ENCODE results near the gene ZNF429. TPM values are rescaled to one million over a fixed set of nuclear protein-coding genes. Genes with fewer than 3 reads are reported as not detected.

Gene ZNF429
- total RNA-seq, 1 donor from 2014 or later = 21.1 TPM

- peaks cover 18% of the 10 kb centered on the region for H3K36me3 Mint-ChIP-seq
- peaks cover 2% of the 10 kb centered on the region for H3K4me1 Mint-ChIP-seq
- no peak overlapping the region for H3K27ac Mint-ChIP-seq
- peaks cover 57% of the 10 kb centered on the region for H3K9me3 Mint-ChIP-seq
- H3K4me3 Mint-ChIP-seq = no peak overlapping the region
- TF ChIP-seq, protein P1, sequence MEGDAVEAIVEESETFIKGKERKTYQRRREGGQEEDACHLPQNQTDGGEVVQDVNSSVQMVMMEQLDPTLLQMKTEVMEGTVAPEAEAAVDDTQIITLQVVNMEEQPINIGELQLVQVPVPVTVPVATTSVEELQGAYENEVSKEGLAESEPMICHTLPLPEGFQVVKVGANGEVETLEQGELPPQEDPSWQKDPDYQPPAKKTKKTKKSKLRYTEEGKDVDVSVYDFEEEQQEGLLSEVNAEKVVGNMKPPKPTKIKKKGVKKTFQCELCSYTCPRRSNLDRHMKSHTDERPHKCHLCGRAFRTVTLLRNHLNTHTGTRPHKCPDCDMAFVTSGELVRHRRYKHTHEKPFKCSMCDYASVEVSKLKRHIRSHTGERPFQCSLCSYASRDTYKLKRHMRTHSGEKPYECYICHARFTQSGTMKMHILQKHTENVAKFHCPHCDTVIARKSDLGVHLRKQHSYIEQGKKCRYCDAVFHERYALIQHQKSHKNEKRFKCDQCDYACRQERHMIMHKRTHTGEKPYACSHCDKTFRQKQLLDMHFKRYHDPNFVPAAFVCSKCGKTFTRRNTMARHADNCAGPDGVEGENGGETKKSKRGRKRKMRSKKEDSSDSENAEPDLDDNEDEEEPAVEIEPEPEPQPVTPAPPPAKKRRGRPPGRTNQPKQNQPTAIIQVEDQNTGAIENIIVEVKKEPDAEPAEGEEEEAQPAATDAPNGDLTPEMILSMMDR (IDR thresholded peaks at IDR 0.05; ENCODE audit: unreplicated experiment) = no peak
- DNase-seq (ENCODE audit: low spot score in 2 of 2, unreplicated experiment in 2 of 2) = no peak
- H3K27me3 Mint-ChIP-seq (ENCODE audit: low read depth) = no peaks in the 10 kb centered on the region
Measured at GRCh38 chr19:21580101-21580500, 74.7 kb downstream of the ZNF429 start.

- H3K4me3 Mint-ChIP-seq = no peak overlapping the region
- H3K36me3 Mint-ChIP-seq = peaks cover 18% of the 10 kb centered on the region
- TF ChIP-seq, protein P1 (IDR thresholded peaks at IDR 0.05; ENCODE audit: unreplicated experiment) = no peak
- H3K4me1 Mint-ChIP-seq = peaks cover 2% of the 10 kb centered on the region
- DNase-seq (ENCODE audit: low spot score in 2 of 2, unreplicated experiment in 2 of 2) = no peak
- no peak overlapping the region for H3K27ac Mint-ChIP-seq
- peaks cover 53% of the 10 kb centered on the region for H3K9me3 Mint-ChIP-seq
- no peaks in the 10 kb centered on the region for H3K27me3 Mint-ChIP-seq (ENCODE audit: low read depth)
Measured at GRCh38 chr19:21580818-21581217, 75.4 kb downstream of the ZNF429 start.

DNA sequence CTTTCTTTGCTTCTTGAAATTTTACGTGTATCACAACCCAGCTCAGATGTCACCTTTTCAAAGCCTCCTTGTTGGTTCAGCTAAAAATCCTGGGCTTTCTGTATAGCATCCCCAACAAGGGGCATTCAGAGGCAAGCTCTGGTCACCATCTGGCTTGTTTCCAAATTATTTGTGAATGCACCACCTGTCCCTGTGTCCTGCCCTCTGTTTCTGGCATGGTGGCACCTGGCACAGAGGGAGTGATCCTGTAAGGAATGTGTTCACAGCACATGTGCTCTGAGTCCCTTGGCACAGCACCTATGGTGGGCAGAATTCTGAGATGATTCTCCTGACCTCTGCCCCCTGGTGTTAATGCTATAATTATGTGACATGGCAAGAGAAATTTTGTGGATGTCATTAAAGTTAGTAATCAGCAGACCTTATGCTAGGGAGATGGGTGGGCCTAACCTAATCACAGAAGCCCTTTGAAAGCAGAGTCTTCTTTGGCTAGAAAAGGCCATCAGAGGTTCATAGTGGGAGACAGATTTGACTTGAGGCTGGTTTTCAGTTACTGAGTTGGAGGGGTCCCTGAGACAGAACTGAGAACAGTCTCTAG is 76.3 kb downstream of the ZNF429 start:
- peaks cover 15% of the 10 kb centered on the region for H3K36me3 Mint-ChIP-seq

GRCh38 chr19:21584537-21584936 is 79.1 kb downstream of the ZNF429 start:
- H3K27ac Mint-ChIP-seq = no peak overlapping the region
- TF ChIP-seq, protein P1 (IDR thresholded peaks at IDR 0.05; ENCODE audit: unreplicated experiment) = no peak

More for the DNA sequence above, 76.3 kb downstream of the ZNF429 start:
- H3K9me3 Mint-ChIP-seq = peaks cover 45% of the 10 kb centered on the region
- no peaks in the 10 kb centered on the region for H3K27me3 Mint-ChIP-seq (ENCODE audit: low read depth)
- TF ChIP-seq, protein P1 (IDR thresholded peaks at IDR 0.05; ENCODE audit: unreplicated experiment) = no peak
- peaks cover 2% of the 10 kb centered on the region for H3K4me1 Mint-ChIP-seq
- DNase-seq (ENCODE audit: low spot score in 2 of 2, unreplicated experiment in 2 of 2) = no peak
- H3K27ac Mint-ChIP-seq = no peak overlapping the region
- H3K4me3 Mint-ChIP-seq = no peak overlapping the region

DNA sequence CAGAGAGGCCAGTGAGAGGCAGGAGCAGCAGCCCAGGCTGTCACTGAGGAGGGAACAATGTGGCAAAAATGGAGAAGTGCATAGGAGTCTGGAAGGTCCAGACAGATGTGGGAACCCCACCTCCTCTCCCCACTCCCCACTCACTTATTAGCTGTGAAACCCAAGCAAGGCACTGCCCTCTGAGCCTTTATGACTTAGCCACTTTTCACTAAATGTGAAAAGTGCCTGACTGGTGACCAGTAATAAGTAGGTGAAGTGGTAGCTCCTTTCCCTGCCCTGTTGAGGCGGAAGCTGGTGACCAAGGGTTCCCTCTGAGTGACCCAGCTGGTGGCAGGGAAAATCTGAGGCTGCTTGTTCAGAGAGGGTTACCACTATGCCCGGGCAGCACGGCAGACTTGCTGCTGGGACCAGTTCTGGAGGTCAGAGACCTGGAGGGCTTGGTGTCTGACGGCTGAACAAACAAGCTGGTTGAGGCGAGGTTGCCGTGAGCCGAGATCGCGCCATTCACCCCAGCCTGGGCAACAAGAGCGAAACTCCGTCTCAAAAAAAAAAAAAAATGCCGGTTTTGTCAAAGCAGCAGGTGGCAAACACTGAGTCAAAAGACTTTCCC is 80.0 kb downstream of the ZNF429 start:
- Mint-ChIP-seq H3K27me3 (ENCODE audit: low read depth) (no peaks in the 10 kb centered on the region), H3K27ac (no peak overlapping the region), H3K4me1 (peaks cover 9% of the 10 kb centered on the region), H3K4me3 (peak overlapping the region; percentile 32), H3K9me3 (peaks cover 38% of the 10 kb centered on the region), H3K36me3 (peaks cover 8% of the 10 kb centered on the region)
- no peak for DNase-seq (ENCODE audit: low spot score in 2 of 2, unreplicated experiment in 2 of 2)
- TF ChIP-seq, protein P1 (IDR thresholded peaks at IDR 0.05; ENCODE audit: unreplicated experiment) = no peak

More at GRCh38 chr19:21584537-21584936, 79.1 kb downstream of the ZNF429 start:
- no peak for DNase-seq (ENCODE audit: low spot score in 2 of 2, unreplicated experiment in 2 of 2)
- peaks cover 38% of the 10 kb centered on the region for H3K9me3 Mint-ChIP-seq
- H3K27me3 Mint-ChIP-seq (ENCODE audit: low read depth) = no peaks in the 10 kb centered on the region
- H3K4me3 Mint-ChIP-seq = peak overlapping the region; percentile 32
- peaks cover 8% of the 10 kb centered on the region for H3K36me3 Mint-ChIP-seq
- peaks cover 9% of the 10 kb centered on the region for H3K4me1 Mint-ChIP-seq
